HEK293T (cell line): ENCODE data around the gene SEMA4A.

Experiments used
- CTCF ChIA-PET: fragments of 350-600 bp; formaldehyde crosslinking; extraction: SDS; loops from one replicate; lab custom pipeline; 2021; ENCODE audit warnings: antibody characterized with exemption, inconsistent platforms; lab: Yijun Ruan, JAX
- POLR2A ChIA-PET: fragments of 350-600 bp; formaldehyde crosslinking; extraction: SDS; loops from one replicate; lab custom pipeline; 2020; ENCODE audit warnings: antibody characterized with exemption, inconsistent platforms; lab: Yijun Ruan, JAX
- DNase-seq: peaks from one replicate; pipeline ENCODE4 v3.0.0; 2012; ENCODE audit warnings: mixed read lengths; ENCODE audit errors: extremely low spot score
- ARNT ChIP-seq: fragments of 450-650 bp; IDR thresholded peaks from 2 replicates; pipeline ENCODE4 v1.6.1; 2017; ENCODE audit warnings: mild to moderate bottlenecking
- BHLHE40 ChIP-seq: fragments of 450-650 bp; IDR thresholded peaks from 2 replicates; pipeline ENCODE4 v1.6.1; 2016; ENCODE audit warnings: mild to moderate bottlenecking, moderate library complexity, borderline replicate concordance
- CTBP1 ChIP-seq: fragments of 450-650 bp; IDR thresholded peaks from 2 replicates; pipeline ENCODE4 v1.6.1; 2016; ENCODE audit warnings: borderline replicate concordance
- ELF4 ChIP-seq: fragments of 450-650 bp; IDR thresholded peaks from 2 replicates; pipeline ENCODE4 v1.6.1; 2017; ENCODE audit warnings: antibody characterized with exemption
- FOXA1 ChIP-seq: fragments of 450-650 bp; IDR thresholded peaks from 2 replicates; pipeline ENCODE4 v1.6.1; 2016; ENCODE audit warnings: mild to moderate bottlenecking
- FOXK2 ChIP-seq: fragments of 450-650 bp; IDR thresholded peaks from 2 replicates; pipeline ENCODE4 v1.6.1; 2016; ENCODE audit warnings: mild to moderate bottlenecking
- FOXM1 ChIP-seq: fragments of 450-650 bp; IDR thresholded peaks from 2 replicates; pipeline ENCODE4 v1.6.1; 2017; ENCODE audit warnings: mild to moderate bottlenecking, borderline replicate concordance
- HDGF ChIP-seq: fragments of 450-650 bp; IDR thresholded peaks from 2 replicates; pipeline ENCODE4 v1.6.1; 2017; ENCODE audit warnings: antibody characterized with exemption, borderline replicate concordance
- L3MBTL2 ChIP-seq: fragments of 450-650 bp; conservative IDR thresholded peaks from 2 replicates; pipeline ENCODE4 v1.6.1; 2016; ENCODE audit warnings: mild to moderate bottlenecking
- LEF1 ChIP-seq: fragments of 450-650 bp; IDR thresholded peaks from 2 replicates; pipeline ENCODE4 v1.6.1; 2017; ENCODE audit warnings: mild to moderate bottlenecking, borderline replicate concordance
- NFRKB ChIP-seq: fragments of 450-650 bp; IDR thresholded peaks from 2 replicates; pipeline ENCODE4 v1.6.1; 2016; ENCODE audit warnings: mild to moderate bottlenecking, moderate library complexity
- SP1 ChIP-seq: fragments of 450-650 bp; IDR thresholded peaks from 2 replicates; pipeline ENCODE4 v1.6.1; 2017
- SUZ12 ChIP-seq: fragments of 450-650 bp; IDR thresholded peaks from 2 replicates; pipeline ENCODE4 v1.6.1; 2016; ENCODE audit warnings: mild to moderate bottlenecking
- TARDBP ChIP-seq: fragments of 450-650 bp; IDR thresholded peaks from 2 replicates; pipeline ENCODE4 v1.6.1; 2016
- ZNF384 ChIP-seq: fragments of 450-650 bp; IDR thresholded peaks from 2 replicates; pipeline ENCODE4 v1.6.1; 2016
- TF ChIP-seq, protein P1 (sequence below): fragments of 450-650 bp; IDR thresholded peaks from 2 replicates; pipeline ENCODE4 v1.6.1; 2016

The SEMA4A gene

DNA sequence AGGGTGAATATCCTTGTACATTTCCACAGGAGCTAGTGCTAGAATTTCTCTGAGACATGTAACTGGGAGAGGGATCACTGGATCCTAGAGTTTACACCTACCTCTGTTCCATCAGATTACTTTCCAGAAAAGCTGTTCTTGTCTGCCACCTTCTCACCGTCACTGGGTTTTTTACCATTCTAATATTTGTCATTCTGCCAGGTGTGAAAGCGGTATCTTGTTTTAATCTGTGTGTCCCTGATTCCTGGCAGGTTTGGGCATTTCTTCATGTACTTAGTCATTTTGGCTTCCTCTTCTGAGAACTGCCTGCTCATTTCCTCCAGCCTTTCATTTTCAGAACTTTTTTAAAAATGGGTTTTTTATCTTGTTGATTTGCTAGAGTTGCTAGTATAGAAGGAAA, 64.5 kb downstream of the SEMA4A start:
- POLR2A ChIA-PET = interaction anchor here (1.1 kb wide), 1 partner anchor 24 kb away, joined by 4 read pairs; the partner anchor contains the start of gene SLC25A44
- DNase-seq = no peak
- CTCF ChIA-PET = interaction anchor here (0.6 kb wide), 1 partner anchor 8 kb away, joined by 4 read pairs; no protein-coding TSS in a partner anchor
- TF ChIP-seq ZNF384 (no peak), SP1 (no peak), FOXM1 (no peak), L3MBTL2 (no peak), NFRKB (no peak), BHLHE40 (no peak), LEF1 (no peak), SUZ12 (no peak), TARDBP (no peak), FOXK2 (no peak), ARNT (no peak)

DNA sequence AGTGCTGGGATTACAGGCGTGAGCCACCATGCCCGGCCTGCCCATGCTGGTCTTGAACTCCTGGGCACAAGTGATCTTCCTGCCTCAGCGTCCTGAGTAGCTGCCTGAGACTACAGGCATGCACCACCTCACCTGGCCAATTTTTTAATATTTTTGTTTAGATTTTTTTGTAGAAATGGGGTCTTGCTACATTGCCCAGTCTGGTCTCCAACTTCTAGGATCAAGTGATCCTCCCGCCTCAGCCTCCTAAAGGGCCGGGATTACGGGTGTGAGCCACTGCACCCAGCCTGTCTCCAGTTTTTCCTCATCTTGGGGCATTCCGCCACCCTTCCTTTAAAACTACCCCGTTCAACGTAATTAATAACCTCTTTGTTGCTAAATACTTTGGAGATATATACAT, 66.8 kb downstream of the SEMA4A start:
- DNase-seq = no peak
- POLR2A ChIA-PET = interaction anchor here (2.3 kb wide), 1 partner anchor 7 kb away, joined by 14 read pairs; the partner anchor contains the start of gene PMF1
- CTCF ChIA-PET = interaction anchor here (0.6 kb wide), 1 partner anchor 251 kb away, joined by 4 read pairs; no protein-coding TSS in a partner anchor
- TF ChIP-seq, protein P1, sequence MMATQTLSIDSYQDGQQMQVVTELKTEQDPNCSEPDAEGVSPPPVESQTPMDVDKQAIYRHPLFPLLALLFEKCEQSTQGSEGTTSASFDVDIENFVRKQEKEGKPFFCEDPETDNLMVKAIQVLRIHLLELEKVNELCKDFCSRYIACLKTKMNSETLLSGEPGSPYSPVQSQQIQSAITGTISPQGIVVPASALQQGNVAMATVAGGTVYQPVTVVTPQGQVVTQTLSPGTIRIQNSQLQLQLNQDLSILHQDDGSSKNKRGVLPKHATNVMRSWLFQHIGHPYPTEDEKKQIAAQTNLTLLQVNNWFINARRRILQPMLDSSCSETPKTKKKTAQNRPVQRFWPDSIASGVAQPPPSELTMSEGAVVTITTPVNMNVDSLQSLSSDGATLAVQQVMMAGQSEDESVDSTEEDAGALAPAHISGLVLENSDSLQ = no peak
- TF ChIP-seq NFRKB (no peak), ELF4 (no peak), SUZ12 (no peak), TARDBP (no peak), LEF1 (no peak), SP1 (no peak), ZNF384 (no peak), ARNT (no peak), FOXM1 (no peak), FOXA1 (no peak), CTBP1 (no peak), L3MBTL2 (no peak), BHLHE40 (no peak)

DNA sequence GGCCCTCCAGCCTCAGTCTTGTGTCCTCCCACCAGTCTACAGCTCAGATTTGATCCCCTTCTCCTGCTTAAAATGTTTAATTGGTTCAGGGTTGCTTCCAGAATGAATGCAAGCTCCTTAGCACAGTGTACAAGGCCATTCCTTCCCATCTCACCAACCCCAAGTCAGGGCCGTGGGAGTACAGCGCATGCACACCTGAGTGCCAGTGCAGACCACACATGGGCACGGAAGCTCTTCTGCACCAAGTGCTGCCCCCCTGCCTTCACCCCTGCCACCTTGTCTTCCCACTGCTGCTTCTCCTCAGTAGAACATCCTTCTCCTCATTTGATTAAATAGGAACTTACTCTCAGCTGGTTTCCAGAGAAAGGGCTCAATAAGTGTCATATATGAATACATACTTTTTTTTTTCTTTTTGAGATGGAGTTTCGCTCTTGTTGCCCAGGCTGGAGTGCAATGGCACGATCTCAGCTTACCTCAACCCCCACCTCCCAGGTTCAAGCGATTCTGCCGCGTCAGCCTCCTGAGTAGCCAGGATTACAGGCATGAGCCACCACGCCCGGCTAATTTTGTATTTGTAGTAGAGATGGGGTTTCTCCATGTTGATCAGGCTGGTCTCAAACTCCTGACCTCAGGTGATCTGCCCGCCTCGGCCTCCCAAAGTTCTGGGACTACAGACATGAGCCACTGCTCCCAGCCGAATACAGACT, 68.8 kb downstream of the SEMA4A start:
- DNase-seq = no peak
- ChIA-PET CTCF (interaction anchor here (1.1 to 1.2 kb wide), 2 partner anchors 80 to 92 kb away, joined by 3 to 4 read pairs; no protein-coding TSS in a partner anchor), POLR2A (interaction anchor here (1.8 to 2.3 kb wide), 2 partner anchors 9 to 29 kb away, joined by 8 to 14 read pairs; partner anchors contain the start of genes PMF1 and SLC25A44)
- TF ChIP-seq FOXA1 = no peak
- no peak for TF ChIP-seq CTBP1
- no peak for TF ChIP-seq ZNF384
- TF ChIP-seq, protein P1 = no peak
- TF ChIP-seq ARNT = no peak
- TF ChIP-seq SP1 = no peak
- TF ChIP-seq NFRKB = no peak
- TF ChIP-seq HDGF = no peak
- TF ChIP-seq ELF4 = no peak
- no peak for TF ChIP-seq FOXK2
- TF ChIP-seq BHLHE40 = no peak
- TF ChIP-seq L3MBTL2 = no peak
- no peak for TF ChIP-seq SUZ12
- no peak for TF ChIP-seq TARDBP
- TF ChIP-seq LEF1 = no peak
- no peak for TF ChIP-seq FOXM1

DNA sequence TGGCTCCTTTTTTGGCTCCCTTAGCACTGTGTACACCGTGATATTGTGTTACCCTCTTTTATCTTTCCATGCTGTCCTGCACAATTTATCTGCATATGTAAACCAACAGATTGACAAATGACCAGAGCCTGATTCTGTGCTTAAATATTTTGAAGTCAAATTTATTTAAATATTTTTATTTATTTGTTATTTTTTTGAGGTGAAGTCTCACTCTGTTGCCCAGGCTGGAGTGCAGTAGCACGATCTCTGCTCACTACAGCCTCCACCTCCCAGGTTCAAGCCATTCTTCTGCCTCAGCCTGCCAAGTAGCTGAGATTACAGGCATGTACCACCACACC, 72.3 kb downstream of the SEMA4A start:
- no peak for DNase-seq
- POLR2A ChIA-PET = interaction anchor here (1.0 to 4.5 kb wide), 3 partner anchors 13 to 84 kb away, joined by 4 to 30 read pairs (median 6); partner anchors contain the start of gene PMF1
- TF ChIP-seq L3MBTL2 (no peak), HDGF (no peak), ELF4 (no peak), FOXM1 (no peak), BHLHE40 (no peak), SUZ12 (no peak), SP1 (no peak), NFRKB (no peak), FOXA1 (no peak), FOXK2 (no peak), LEF1 (no peak), ZNF384 (no peak), TARDBP (no peak), ARNT (no peak)
- CTCF ChIA-PET = interaction anchor here (0.7 to 3.8 kb wide), 16 partner anchors 8 to 135 kb away, joined by 3 to 37 read pairs (median 4); partner anchors contain the start of gene PMF1

DNA sequence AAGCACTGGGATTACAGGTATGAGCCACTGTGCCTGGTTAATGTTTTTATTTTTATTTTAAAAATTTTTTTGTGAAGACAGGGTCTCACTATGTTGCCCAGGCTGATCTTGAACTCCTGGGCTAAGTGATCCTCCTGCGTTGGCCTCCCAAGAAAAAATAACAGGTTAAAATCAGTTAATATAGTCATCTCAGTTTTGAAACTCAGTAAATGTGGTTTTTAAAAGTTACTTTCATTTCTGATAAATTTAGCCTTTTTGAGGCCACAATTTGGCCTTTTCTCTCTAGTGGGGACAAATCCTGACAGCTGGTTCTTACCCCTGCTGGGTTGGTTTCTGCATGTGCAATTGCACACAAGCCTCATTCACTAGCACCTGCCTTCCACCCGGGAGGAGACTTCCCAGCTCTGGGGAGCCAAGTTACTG, 72.7 kb downstream of the SEMA4A start:
- POLR2A ChIA-PET = interaction anchor here (1.5 to 4.5 kb wide), 2 partner anchors 13 to 85 kb away, joined by 6 to 30 read pairs; partner anchors contain the start of gene PMF1
- TF ChIP-seq FOXA1 (no peak), FOXM1 (no peak), ARNT (no peak), TARDBP (no peak), CTBP1 (no peak), L3MBTL2 (no peak), LEF1 (no peak), BHLHE40 (no peak), SP1 (no peak), NFRKB (no peak), SUZ12 (no peak), FOXK2 (no peak)
- TF ChIP-seq, protein P1 = no peak
- CTCF ChIA-PET = interaction anchor here (0.8 to 3.8 kb wide), 7 partner anchors 8 to 102 kb away, joined by 3 to 37 read pairs (median 18); partner anchors contain the start of gene PMF1

More for the DNA sequence above, 72.7 kb downstream of the SEMA4A start:
- no peak for DNase-seq
